Choroid plexus epithelial cell (primary cell): Measurements from ENCODE around the gene RIPPLY2.

Experiments used
- DNase-seq: peaks from one replicate; pipeline ENCODE4 v3.0.0-alpha.2; 2010; ENCODE audit warnings: low read depth
- H3K4me3 ChIP-seq: 2 replicates; pipeline ENCODE4 v1.5.1; 2011; ENCODE audit warnings: low read depth, mild to moderate bottlenecking, control low read depth, low read length, moderate library complexity
- TF ChIP-seq, protein P1 (sequence below): conservative IDR thresholded peaks from 2 replicates; pipeline ENCODE4 v1.5.1; 2011; ENCODE audit warnings: low read depth, mild to moderate bottlenecking, control low read depth, inconsistent platforms, low read length, moderate library complexity

Gene RIPPLY2

DNA sequence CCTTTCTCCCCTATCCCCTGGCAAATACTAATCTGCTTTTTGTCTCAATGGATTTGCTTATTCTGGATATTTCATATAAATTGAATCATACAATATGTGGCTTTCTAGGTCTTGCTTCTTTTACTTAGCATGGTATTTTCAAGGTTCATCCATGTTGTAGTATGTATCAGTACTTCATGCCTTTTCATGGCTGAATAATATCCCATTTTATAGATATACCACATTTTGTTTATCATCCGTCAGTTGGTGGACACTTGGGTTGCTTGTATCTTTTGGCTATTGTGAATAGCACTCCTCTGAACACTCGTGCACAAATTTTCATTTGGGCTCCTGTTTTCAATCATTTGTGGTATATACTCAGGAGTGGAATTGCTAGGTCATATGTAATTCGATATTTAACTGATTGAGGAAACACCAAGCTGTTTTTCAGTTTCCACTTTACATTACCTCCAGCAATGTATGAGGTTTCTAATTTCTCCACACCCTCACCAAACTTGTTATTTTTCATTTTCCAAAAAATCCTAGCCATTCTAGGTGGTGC is 30.5 kb upstream of the RIPPLY2 start:
- H3K4me3 ChIP-seq: no peak overlapping the region
- no peak for DNase-seq
- TF ChIP-seq, protein P1, sequence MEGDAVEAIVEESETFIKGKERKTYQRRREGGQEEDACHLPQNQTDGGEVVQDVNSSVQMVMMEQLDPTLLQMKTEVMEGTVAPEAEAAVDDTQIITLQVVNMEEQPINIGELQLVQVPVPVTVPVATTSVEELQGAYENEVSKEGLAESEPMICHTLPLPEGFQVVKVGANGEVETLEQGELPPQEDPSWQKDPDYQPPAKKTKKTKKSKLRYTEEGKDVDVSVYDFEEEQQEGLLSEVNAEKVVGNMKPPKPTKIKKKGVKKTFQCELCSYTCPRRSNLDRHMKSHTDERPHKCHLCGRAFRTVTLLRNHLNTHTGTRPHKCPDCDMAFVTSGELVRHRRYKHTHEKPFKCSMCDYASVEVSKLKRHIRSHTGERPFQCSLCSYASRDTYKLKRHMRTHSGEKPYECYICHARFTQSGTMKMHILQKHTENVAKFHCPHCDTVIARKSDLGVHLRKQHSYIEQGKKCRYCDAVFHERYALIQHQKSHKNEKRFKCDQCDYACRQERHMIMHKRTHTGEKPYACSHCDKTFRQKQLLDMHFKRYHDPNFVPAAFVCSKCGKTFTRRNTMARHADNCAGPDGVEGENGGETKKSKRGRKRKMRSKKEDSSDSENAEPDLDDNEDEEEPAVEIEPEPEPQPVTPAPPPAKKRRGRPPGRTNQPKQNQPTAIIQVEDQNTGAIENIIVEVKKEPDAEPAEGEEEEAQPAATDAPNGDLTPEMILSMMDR: no peak

DNA sequence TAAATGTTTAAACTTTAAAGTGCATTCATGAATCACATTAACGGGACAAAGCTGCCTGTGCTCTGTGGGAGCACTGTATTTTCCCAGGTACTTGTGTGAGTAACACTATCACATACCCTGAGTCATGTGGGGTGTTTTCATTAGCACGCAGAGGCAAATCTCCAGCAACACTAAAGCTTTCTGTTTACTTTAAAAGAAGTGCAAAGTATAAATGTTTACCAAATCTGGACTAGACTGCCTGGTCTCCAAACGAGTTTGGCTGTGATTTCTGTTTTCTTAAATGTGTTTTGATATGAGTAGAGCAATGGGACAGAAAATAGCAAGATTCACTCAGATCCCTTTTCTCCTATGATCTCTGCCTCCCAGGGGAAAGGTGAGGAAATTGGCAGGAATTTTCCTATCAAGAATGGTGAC is 28.8 kb upstream of the RIPPLY2 start:
- TF ChIP-seq, protein P1: no peak
- DNase-seq: peak; percentile 16

DNA sequence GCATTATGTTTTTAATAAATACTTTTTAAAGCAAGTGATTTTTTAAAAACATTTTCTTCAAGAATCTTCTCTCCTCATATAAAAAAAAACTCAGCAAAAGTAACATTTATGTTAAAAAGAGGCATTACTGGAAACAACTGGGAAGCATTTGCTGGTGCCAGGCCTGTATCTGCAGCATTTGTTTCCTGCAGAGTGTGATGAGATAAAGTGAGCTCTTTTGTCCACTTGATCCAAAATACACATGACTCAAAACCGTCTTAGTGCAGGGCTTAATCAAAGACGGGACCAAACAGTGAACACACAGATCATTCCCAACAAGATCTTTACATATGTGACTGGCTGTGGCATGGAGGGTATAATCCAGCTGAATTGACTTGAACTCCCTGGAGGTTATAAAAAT is 28.3 kb upstream of the RIPPLY2 start:
- no peak overlapping the region for H3K4me3 ChIP-seq
- DNase-seq: no peak
- TF ChIP-seq, protein P1: no peak

More for the DNA sequence above, 28.8 kb upstream of the RIPPLY2 start:
- no peak overlapping the region for H3K4me3 ChIP-seq

DNA sequence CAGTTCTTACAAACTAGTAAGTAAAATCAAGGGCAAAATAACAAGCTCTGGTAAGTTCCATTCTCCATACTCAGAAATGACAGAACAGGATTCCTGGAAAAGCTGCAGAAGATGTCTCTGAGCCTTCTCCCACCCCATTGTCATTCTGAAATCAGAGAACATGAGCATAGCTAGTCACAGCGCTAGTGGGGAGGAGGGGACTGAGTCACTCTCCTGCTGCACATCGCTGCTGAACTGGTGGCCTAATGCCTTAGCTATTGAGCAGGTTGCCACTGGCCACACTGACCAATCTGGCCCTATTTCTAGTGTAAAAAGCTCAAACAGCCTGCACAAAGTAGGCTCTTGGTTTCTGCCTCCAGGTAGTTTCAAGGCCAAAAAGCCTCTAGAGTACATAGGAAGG is 26.1 kb upstream of the RIPPLY2 start:
- TF ChIP-seq, protein P1: no peak
- H3K4me3 ChIP-seq: no peak overlapping the region
- no peak for DNase-seq

DNA sequence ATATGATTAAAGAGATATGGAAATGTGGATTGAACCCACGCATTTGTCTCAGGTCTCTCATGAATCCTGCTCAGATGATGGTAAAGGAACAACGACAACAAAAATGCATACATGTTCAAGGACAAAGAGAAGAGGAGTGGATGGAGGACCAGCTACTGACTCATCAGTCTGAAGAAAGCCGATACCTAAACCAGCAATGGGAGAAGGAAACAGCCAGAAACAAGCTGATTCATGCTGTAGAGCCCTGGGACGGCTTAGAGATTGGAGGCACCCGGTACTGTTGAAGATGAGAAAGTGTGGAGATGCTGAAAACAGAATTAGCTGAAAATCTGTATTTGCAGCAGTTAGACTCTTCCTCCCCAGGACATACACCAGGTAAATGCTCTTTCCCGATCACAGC is 14.4 kb upstream of the RIPPLY2 start:
- TF ChIP-seq, protein P1: no peak
- DNase-seq: no peak
- H3K4me3 ChIP-seq: no peak overlapping the region

DNA sequence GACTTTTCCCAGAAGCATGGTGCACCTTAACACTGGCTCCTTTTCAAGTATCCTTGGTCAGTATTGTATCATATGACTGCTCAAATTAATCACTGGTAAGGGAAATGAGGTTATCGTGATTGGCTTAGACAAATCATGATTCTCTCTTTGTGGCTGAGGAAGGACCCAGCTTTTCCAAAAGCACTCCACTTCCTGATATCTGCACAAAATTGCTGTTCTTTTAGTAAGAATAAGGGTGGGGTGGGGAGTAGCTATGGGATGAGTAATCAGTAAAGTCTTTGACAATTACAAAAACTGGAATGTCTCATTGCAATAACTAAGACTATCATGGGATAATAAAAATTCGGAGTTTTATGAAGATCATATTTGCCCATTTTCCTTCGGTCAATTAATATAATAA is 9.0 kb upstream of the RIPPLY2 start:
- TF ChIP-seq, protein P1: no peak
- DNase-seq: no peak

DNA sequence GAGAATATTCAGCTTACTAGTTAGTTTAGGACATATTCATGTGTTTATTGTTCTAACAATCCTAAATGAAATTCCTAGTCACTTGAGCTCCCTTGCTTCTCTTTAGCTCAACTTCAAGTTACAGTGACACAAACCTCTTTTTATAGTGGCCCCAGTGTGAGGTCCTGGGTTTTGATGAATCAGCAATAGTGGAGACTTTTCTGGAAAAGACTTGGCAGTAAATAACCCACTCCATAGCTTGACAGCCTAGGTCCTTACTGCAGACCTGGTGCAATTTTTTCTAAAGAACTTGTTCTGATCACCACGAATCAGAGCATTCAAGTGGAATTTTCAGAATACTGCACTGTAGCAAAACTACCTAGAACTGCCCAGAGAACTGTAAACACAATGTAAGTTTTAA is 6.9 kb upstream of the RIPPLY2 start:
- TF ChIP-seq, protein P1: no peak
- DNase-seq: no peak
- H3K4me3 ChIP-seq: no peak overlapping the region

More for the DNA sequence above, 9.0 kb upstream of the RIPPLY2 start:
- H3K4me3 ChIP-seq: no peak overlapping the region
